HuH-7 (cell line): Measurements from ENCODE around the gene ATG7.

Source experiments
- DNase-seq: peaks from one replicate; pipeline ENCODE4 v3.0.0; 2011; ENCODE audit warnings: low spot score

Gene ATG7

DNA sequence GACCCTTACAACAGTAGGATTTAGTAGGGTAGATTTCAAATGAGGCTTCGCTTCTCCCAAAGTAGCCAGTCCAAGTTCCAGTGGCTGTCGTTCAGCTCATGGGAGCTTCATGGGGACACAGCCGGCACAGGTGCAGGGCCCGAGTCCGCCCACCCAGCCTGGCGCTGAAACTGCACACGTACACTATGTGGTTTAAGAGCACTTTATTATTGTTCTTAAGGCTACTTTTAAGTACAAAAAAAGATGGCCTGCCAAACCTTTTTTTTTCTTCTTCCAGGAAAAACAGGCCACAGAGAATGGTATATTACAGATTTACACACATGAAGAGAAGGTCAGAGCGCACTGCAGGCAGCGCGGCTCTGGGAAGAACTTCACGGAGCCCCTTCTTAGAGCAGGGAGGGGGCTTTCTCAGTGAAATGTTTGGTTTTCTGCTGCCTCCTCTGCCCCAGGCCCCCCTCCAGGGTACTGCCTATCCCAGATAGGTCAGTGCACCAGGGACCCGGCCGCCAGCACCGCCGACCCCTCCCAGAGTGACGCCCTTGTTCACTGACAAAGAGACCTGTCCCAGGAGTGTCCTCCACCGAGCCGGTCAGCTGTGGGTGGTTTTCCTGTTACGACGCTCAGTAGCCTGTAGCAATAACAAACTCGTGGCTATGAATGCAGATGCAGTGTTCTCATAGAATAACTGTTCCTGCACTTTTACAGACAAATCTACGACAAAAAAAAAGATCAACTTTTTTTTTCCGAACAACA is 283.9 kb downstream of the ATG7 start:
- DNase-seq: no peak

DNA sequence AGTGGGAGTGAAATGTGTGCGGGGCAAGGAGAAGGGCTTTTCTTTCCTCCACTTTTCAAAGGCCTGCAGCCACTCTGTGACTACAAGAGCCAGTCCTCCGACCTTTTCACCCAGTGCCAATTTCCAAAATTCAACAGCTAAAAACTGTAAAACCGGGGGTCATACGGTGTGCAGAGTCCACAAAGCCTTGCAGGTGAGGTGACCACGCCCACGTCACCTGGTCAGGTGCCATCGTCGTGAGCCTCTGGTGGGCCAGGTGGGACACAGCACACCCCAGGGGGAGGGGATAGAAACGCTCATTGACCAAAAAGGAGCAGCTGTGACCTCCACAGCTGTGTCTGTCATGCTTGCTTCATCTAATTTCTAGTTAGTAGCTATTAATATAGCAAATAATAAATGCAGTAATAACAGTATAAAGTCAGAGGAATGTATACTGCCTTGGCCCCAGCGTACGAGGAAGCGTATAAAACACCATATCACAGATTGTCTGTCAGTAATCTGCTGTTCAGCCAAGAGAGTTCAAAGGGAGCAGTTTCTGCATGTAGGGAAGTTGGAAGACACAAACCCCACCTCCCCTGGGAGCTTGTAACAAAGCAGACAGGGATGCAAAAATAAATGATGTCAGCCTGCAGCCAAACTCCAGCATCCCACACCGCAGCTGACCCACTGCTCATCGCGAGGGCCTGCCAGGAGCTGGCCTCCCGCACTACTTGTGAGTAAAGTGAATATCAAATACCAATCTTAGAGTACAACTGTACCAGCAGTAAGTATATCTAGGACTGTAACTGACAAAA is 284.9 kb downstream of the ATG7 start:
- no peak for DNase-seq

DNA sequence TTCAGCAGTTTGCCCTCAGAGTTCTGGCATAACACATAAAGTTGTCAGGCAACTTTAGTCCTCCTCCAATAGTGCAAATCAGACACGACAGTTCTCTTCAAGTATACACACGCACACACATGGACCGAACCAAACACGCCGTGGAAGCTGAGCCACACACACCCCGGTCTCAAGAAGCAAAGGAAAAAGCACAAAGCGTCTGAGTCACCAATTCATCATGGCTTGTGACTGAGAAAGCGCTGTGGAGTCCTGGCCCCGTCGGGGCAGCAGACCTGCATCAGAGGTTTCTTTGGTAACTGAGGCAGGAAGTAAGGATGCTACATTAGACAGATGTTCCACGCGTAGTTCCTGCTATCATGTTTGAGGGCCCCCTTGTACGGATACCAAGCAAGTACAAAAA is 285.8 kb downstream of the ATG7 start:
- no peak for DNase-seq

DNA sequence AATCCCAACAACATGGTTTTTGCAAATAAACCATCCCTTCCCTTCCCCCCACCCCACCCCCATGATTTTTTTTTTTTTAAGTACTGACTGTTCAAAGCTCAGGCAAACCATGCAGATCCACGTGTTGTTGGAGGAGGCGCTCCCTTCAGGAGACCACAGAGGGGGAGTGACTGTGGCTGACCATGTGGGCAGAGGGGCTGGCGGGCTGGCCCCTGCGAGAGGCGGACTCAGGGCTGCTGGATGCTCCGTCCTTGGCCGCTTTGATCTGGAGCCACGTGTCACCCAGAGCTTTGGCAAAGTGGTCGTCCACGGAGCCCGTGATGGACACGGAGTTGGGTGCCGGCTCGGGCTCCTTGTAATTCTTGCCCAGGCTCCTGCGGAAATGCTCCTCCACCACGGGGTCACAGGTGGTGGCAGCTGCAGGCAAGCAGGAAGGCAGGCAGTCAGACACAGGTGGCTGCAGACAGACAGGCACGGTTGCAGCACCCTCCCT is 286.3 kb downstream of the ATG7 start:
- no peak for DNase-seq

DNA sequence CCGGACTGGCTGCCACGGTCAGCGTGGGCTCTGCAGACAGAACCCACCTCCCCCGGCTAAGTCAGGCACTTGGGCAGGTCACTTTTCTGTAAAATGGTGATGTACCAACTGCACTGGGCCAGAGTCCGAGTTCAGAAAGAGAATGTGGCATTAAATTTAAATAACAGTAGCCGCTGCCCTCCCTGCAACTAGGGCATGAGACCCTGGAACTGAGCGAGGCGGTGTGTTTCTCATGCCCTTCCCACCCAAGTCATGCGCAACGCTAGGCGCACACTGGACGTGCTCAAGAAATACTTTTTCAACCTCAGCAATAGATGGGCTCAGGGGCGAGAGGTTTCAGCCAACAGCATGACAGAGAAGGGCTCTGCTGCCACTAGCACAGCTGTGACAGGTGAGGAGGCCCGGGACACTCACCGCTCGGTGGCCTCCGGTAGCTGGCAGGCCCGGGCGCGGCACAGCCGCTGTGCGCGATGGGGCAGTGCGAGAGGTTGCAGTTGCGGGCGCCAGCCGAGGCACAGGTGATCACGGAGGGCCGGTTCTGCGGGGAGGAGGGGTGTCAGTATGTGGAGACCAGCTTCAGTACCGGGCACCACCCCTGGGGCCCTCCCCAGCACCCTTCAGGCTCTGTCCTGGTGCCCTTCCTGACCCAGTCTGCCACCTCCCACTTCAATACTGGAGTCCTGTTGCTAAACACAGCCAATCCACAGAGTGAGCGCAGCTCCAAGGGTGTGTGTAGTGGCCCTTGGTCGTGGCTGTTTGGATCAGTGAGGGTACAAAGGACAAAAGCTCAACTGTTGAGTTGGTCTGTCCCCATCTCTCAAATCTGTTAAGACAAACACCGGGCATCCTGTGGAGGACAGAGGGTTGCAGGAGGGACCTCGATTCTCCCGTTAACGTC is 287.0 kb downstream of the ATG7 start:
- no peak for DNase-seq

DNA sequence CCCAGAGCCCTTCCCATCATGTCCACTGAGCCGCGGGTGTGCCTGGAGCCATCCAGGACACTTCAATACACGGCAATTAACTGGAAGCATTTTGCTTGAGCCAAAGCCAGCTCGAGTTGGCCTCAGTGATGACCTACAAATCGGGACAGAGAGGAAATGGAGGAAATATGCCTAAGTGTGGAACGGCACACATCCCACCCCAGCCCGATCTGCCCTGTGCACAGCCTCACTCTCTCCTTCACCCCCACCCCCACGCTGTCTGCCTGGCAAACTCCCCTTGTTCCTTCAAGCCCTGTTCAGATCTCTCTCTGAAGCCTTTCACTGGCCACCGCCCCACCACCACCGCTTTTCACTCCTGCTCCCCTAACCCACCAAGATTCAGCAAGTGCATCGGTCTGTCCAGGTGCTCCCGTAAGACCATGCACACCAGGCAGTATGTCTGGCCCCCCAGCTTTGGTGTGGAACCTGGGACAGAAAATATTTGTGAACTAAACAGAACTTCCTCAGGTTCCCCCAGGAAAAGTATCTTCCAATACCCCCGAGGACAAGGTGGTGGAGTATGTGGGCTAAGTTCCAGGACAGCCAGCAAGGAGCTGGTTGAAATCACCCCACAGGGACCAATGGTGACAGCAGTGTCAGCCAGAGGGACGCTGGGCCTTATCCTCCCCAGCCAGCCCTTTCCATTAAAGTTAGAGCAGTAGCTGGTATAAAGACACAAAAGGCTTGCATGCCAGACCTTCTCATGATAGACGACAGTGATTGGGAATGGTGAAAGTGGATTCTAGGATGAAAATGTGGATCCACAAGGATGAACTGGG is 287.8 kb downstream of the ATG7 start:
- DNase-seq: no peak

DNA sequence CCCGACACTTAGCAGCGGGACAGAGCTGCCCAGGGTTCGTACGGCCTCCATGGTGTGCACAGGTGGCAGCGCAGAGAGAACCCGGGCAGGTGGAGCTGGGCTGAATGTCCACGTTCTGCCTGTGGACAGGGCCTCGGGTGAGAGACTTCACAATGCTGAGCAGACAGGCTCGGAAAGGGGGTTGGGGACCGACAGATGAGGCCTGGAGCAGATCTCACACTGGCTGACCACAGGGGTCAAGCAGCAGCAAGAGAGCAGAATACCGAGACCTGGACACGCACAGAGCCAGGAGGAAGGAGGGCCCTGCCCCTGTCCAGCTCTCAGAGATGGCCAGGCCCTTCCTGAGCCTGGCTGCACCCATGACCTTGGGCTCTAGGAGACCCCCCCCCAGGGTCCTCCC is 288.5 kb downstream of the ATG7 start:
- DNase-seq: no peak

DNA sequence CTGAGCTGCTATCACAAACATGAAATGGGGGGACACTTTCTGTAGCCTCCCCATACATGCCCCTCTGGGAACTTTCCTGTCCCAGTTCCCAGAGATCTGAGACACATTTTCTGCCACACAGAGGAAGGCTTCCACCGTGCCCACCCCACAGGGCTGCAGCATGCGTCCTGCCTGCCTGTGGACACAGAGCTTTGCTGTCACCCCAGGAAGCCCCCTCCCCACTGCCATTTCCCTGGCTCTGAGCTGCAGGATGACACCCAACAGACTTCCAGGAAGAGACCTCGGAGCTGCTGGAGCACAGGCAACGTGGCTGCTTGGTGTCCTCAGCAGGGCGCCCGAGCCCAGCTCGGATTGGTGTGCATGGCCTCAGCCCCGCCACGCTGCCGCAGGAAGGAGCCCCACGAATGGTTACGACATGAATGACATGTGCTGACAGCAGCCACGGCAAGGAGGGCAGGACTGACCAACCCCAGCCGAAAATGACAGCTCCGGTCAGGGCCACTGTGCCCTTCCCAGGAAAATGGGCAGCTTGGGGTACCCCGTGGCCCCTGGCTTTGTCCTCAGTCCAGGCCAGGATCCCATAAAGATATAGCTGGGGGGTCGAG is 290.2 kb downstream of the ATG7 start:
- DNase-seq: no peak

DNA sequence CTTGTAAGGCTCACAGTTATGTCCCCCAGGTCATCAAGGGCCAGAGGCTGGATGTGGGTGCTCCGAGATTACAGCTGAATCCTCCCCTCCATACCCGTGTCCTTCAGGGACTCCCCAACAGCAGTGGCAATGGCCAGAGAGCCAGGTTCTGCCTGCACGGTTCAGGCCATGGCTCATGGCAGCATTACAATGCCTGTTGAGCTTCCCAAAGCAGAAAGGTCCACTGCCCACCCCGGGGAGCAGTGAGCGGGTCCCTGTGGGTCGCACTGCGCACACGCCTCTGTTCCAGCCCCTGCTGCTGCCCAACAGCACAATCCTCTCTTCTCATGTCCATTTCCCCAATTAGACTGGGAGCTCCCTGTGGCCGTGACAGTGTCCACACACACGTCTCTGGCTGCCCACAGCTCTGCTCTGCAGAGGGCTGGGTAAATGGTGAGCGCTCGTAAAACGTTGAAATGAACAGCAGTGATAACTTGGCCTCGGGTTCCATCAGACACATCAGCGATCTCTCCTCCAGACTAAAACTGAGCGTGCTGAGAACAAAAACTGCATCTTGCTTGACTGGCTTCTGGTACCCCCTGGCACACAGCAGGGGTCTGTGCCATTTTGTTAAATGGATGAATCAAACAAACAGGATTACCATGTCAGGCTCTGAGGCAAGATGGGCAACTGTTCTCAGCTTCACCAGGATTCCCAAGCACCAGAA is 291.1 kb downstream of the ATG7 start:
- DNase-seq: no peak

DNA sequence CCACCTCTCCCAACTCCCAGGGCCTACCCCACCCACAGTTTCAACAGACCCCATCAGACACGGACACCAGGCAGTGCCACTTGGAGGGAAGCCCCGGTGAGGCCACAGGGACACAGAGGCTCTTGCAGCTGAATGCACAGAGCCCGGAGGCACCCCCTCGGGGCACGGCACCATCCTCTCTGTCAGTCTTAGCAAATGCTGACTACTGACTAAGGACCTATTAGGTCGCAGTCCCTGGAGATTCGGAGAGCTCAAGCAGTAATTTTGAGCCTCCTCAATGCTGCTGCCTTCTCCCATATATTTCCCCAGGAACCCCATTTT is 291.6 kb downstream of the ATG7 start:
- DNase-seq: no peak

DNA sequence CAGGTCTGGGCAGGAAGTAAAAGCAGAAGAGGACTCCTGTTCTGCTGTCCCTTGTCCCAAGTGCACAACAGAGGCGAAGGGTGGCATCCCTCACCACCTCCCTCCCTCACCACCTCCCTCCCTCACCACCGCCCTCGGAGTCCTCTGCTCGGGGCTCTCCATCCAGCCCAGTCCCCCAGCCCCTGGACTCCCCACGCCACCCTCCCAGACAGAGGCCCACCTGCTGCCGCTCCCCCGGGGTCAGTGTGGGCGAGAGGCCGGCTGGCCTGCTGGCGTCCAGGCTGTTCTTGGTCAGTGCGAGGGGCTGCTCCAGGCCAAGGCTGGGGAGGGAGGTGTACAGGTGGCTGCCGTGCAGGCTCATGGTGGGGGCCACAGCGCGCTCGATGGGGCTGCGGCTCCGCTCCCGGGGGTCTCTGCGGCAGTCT is 292.4 kb downstream of the ATG7 start:
- no peak for DNase-seq

DNA sequence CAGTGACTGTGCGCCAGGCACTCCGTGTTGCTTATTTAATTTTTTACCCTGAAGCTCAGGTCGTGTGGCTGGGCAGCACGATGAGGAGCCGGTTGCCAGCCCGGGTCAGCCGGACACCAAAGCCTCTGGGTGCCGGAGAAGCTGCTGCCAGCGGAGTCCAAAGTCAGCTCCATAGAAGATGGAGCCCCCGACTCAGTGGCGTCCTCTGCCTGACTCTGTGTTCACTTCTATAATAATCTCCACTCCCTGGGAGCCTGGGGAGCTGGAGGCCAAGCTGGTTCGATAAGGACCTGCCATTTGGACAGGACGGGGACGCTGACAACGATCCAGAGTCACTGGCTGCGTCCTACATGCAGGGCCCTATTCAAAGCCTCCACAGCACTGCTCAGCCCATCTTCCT is 292.9 kb downstream of the ATG7 start:
- DNase-seq: no peak

DNA sequence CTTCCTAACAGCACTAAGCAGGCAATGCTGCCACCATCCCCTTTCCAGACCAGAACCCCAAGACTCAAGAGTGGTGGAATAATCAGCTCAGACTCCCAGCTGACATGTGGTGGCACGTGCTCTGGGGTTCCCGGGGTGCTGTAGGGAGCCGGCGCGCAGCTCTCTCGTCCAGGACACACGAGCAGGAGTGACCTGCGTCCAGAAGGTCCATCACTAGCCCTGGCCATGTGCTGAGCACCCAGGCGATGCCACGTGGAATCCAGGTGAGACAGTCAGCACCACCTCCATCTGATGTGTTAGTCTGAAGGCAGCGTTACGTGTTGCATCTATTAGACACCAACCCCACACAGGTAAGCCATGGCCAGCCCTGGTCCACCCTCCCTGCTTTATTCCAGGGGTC is 293.3 kb downstream of the ATG7 start:
- DNase-seq: no peak

DNA sequence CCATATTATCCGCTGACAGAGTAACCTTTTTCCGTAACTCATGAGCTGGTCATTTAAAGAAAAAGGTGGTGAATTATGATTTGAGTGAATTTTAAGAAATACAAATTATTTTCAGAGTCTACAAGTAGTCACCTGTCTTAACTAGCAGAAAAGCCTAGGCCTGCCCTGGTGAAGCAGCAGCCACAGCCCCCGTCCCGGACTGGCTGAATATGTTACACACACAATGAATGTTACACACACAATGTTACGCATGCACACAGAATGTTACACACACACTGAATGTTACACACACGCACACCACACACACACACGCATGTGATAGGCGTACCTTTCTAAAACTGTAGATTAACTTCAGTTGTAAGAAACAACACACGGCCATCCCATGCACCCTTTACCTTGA is 293.7 kb downstream of the ATG7 start:
- DNase-seq: no peak

DNA sequence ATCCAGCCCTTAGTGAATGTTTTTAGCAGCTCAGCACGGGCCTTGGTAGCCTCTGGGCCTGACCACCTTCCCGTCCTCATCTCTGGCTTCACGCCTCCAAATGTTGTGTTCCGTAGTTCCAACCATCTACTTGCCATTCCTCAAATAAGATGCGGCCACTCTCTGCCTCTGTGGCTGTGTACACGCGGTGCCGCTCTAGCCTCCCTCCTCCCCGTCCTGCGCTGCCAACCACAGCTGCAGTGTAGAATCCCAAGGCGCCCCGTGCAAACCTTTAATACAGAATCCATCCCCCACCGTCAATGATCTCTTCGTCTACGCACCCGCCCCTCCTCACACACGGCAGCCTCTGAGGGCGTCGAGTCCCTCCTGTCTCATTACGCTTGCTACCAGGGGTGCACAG is 294.3 kb downstream of the ATG7 start:
- no peak for DNase-seq

DNA sequence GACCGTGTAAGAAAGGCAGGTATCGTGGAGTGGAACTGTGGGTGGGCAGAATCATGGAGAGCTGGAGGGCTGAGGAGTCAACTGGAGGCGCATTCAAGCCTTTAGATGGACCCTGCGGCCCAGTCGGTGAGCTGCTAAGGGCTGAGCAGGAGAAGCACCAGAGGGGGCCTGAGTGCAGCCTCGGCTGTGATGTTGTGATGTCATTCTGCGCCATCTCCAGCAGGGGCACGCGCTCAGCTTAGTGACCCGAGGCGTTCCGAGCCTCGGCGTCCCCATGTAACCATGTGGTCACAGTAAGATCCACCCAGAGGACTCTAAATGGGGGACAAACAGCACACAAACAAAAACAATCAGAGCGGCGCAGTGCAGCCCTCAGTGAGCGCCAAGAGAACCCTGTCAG is 294.7 kb downstream of the ATG7 start:
- DNase-seq: no peak

DNA sequence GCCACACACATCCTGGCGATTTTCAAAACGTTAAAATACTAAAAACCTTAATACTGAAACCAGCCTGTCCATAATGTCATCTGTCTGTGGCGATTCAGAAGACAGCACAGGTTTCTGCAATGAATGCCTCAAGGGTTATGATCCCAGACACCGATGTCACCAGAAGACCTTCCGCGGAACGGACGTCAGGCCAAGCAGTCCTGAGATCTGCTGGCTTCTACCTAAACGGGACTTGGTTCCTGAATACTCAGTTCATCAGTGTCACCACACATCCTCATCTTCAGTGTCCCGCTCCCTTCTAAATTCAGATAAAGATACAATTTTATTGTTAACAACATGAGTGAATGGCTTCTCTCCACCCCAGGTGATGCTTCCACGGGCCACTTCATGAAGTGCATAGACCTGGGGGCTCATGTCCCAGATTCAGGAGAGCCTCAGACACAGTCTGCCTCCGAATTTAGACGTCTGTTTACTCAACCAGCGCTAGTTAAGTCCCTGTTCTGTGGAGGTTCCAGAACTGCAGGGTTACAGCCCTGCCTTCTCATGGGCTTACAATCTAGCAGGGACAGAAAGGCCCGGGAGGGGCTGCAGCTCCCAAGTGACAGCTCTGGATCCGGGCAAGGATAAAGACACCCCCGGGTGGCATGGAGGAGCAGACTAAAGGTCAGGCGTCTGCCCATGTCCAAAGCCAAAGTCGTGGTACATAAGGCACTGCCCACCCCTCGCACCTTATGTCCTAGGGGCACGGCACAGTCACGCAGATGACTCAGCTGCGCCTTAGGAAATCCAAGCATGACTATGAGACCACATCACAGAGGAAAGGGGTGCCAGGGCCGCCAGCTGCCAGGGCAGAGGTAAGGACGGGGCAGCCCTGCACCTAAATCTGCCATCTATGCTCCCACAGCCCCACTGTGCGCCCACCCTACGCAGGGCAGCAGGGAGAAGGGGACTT is 295.6 kb downstream of the ATG7 start:
- no peak for DNase-seq

DNA sequence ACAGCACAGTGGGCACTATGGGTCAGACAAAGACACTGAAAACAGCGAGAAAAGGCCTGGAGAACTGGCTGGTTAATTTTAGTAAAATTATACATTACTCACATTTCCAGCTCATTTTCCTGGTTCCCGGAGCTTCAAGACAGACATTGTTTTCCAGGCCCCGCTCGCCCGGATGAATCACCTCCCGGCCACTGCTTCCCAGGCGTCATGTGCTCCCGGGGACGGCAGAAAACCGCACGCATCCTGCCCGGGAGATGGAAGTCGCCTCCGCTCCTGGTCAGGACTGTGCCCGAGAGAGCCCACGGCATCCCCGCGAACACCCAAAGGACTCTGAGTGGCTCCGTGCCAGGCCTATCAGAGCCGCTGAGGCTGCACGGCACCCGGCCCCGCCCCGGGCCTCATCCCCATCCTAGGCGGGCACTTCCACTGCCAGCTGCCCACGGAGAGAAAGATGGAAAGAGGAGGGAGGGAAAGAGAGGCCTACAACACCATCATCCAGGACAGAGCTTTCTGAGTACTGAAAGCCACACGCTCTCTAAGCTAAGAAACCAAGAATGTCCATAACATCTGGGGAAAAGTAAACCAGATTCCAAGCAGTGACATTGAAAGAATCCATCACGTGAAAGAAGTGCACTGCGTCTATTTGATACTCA is 296.4 kb downstream of the ATG7 start:
- no peak for DNase-seq

DNA sequence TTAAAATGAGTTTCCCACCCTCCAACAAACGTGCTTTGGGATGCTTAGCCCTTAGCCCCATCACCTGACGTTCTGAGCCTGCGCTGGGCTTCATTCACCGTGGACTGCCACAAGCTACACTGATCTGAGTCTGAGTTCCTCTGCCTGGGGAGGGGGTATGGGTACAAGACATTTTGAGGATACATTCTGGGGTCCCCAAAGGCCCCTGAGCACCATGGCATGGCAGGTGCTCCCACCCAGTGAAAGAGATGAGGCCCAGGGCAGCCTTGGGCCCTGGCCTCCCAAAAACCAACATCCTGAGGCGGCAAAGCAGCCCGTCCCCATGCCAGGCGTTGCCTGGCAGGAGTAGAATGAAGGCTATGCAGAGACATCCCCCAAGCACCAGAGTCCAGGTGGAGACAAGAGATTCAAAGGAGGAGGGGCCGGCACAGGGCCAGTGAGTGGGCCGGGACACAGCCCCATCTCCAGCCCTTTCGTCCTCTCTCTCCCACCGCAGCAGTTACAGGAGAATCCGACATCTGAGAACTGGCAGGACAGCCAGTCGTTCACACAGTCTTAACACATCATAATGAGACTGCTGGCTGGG is 297.1 kb downstream of the ATG7 start:
- DNase-seq: no peak
